Measurements from ENCODE around the gene PDE6B.
"Not testable (repeated sequence)": the region's sequence is repeated elsewhere in the genome, so short reads cannot be mapped to it uniquely, and the experiment has no call there.

Gene PDE6B

GRCh38 chr4:656436-657337 is 31.3 kb downstream of the PDE6B start:
- no peak for DNase-seq (ENCODE audit: low spot score)

- DNase-seq (ENCODE audit: low spot score) = no peak
Measured at GRCh38 chr4:657338-657833, 32.0 kb downstream of the PDE6B start.

GRCh38 chr4:657834-658667 is 32.7 kb downstream of the PDE6B start:
- no peak for DNase-seq (ENCODE audit: low spot score)

GRCh38 chr4:658681-659667 is 33.6 kb downstream of the PDE6B start:
- DNase-seq (ENCODE audit: low spot score) = no peak

- no peak for DNase-seq (ENCODE audit: low spot score)
Measured at GRCh38 chr4:659851-660250, 34.5 kb downstream of the PDE6B start.

- no peak for DNase-seq (ENCODE audit: low spot score)
Measured at GRCh38 chr4:660401-660800, 35.0 kb downstream of the PDE6B start.

DNA sequence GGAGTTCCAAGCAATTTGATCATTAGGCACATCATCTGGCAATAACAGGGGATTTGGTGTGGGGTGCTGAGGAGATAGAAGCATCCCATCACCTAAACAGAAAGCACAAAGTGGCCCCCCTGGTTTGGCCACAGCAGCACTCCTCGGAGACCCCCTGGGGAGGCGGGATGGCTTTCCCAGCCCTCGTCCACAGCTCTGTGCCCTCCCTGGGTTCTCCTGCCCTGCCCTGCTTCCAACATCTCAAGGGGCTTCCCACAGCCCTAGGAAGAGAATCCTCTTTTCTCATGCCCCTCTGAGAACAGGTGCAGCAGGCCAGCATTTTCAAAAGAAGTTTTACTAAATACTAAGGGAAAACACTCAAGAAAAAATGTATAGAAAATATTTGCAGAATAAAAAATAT is 35.9 kb downstream of the PDE6B start:
- DNase-seq (ENCODE audit: low spot score) = no peak

GRCh38 chr4:661881-662761 is 36.7 kb downstream of the PDE6B start:
- DNase-seq (ENCODE audit: low spot score) = no peak

DNA sequence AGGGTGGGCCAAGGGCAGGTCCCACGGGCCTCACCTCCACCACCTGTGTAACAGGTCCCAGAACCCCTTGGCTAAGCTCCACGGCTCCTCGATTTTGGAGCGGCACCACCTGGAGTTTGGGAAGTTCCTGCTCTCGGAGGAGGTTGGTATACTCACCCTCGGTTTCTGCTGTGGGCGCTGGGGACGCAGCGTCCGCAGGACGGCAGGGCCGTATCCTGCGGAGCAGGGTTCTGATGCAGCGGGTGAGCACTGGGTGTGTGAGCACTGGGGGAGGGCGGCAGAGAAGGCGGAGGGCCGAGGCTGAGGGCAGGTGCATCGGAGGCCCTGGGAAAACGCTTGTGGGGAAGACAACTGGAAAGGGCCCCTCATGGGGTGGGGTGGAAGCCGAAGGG is 37.7 kb downstream of the PDE6B start:
- no peak for DNase-seq (ENCODE audit: low spot score)

DNA sequence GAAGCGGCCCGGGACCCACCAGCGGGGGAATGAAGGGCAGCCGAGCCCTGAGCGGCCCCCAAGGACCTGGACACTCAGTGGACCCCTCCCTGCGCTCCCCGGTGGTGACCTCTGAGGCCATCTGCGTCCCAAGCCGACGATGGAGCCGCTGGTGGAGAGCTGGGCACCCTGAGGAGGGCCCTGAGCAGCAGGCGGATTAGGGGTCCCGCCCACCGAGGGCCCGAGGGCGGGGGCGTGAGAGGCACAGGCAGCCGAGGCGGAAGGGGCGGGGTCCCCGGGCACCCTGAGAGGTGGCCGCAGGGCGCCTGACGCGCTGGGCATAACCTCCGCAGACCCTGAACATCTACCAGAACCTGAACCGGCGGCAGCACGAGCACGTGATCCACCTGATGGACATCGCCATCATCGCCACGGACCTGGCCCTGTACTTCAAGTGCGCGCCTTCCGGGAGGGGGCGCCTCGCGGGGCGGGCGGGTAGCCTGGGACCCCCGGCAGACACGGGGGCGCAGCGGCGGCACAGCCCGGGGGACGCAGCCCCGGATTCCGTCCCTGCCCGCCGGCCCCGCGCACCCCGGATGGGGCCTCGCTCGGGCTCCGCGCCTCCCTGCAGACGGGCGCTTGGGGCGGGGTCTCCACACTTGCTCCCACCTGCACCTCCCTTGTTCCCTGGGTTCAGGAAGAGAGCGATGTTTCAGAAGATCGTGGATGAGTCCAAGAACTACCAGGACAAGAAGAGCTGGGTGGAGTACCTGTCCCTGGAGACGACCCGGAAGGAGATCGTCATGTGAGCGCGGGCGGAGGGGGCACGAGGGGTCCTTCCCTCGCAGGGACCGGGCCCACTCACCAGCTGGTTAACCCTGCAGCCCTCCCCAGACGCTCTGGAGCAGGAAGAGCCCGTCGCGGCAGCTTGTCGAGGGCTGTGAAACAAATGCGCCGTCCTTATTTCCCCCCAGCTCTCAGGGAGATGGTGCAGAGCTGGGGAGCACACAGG is 38.4 kb downstream of the PDE6B start:
- DNase-seq (ENCODE audit: low spot score) = peak; percentile 73

GRCh38 chr4:664713-665231 is 39.4 kb downstream of the PDE6B start:
- DNase-seq (ENCODE audit: low spot score) = no peak

GRCh38 chr4:665381-665750 is 40.0 kb downstream of the PDE6B start:
- no peak for DNase-seq (ENCODE audit: low spot score)

DNA sequence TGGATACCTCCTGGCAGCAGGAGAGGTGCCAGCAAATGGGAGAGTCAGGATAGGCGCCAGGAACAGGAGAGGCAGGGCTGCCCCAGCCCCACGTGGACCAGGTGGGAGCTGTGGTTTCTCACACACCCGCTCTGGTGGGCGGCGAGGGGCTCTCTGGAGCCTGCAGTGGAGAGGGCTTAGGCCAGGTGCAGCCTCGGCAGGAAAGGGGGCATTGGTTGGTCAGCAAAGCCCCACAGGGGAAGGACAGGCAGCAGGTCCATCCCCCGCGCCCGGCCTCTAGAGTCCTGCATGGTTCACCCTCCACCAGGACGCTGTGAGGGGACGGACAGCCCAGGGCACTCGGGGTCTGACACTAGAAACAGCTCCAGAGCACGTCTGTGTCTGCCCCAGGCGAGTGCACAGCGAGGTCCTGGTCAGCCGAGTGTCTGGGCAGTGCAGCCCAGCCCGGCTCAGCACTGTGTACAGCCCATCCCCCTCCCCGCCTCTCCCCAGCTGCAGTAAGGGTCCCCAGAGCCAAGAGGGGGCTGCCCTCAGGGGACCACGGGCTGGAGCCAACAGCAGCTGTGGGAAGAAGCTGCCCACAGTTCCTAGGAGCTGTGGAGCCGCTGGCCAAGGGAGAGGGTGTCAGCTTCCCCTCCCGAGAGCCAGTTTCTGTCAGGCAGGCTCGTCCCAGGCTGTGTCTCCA is 40.5 kb downstream of the PDE6B start:
- no peak for DNase-seq (ENCODE audit: low spot score)

GRCh38 chr4:666436-666810 is 41.0 kb downstream of the PDE6B start:
- no peak for DNase-seq (ENCODE audit: low spot score)

GRCh38 chr4:666822-667544 is 41.6 kb downstream of the PDE6B start:
- DNase-seq (ENCODE audit: low spot score) = no peak

DNA sequence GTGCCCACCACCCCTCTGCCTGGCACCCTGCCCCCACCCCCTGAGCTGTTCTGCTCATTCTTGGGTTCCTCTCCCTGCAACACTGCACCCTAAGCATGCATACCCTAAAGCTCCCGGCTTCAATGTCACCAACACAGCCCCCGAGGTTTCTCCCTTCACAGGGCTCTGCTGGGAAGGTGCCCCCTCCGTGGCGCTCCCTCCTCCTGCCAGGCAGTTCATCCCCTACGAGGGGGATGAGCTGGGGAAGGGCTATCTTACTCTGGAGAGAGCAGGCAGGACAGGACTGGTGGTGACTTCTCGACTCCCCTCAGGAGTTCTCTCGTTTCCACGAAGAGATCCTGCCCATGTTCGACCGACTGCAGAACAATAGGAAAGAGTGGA is 42.2 kb downstream of the PDE6B start:
- no peak for DNase-seq (ENCODE audit: low spot score)

GRCh38 chr4:668219-668618 is 42.8 kb downstream of the PDE6B start:
- DNase-seq (ENCODE audit: low spot score) = not testable (repeated sequence)
